Endometrial microvascular endothelial cells (primary cell): ENCODE data around the gene CALHM6. TPM values are rescaled to one million over a fixed set of nuclear protein-coding genes. Genes with fewer than 3 reads are reported as not detected.

ENCODE experiments used
- in situ Hi-C: cut with HindIII; loops from 2 replicates; pipeline ENCODE4 v1.10.0; 2017; ENCODE audit warnings: low sequenced_read_pairs, low pct_unique_long_range_greater_than_20kb; ENCODE audit errors: inconsistent ontology term
- total RNA-seq: library from RNA; depleted of rRNA; stranded (reverse); fragments of >200 nt; gene quantifications from one replicate; pipeline ENCODE4 v1.2.3, GENCODE V29; 2015; ENCODE audit errors: inconsistent ontology term

The CALHM6 gene
- not detected for total RNA-seq

- in situ Hi-C loops = no loop called here
These were observed at the start of gene CALHM6 for GRCh38 chr6:116461331-116461931. Gene CALHM6, plus strand, starts transcription at chr6:116461375. Its CDS starts 555 bp downstream, at chr6:116461930.

GRCh38 chr6:116412270-116412669 is 48.9 kb upstream of the CALHM6 start:
- in situ Hi-C loops = no loop called here

GRCh38 chr6:116413357-116413756 is 47.8 kb upstream of the CALHM6 start:
- in situ Hi-C loops = no loop called here

- in situ Hi-C loops = no loop called here
These were observed 43.5 kb upstream of the CALHM6 start for GRCh38 chr6:116417661-116418060.

- in situ Hi-C loops = no loop called here
These were observed 41.9 kb upstream of the CALHM6 start for GRCh38 chr6:116419069-116419786.

- in situ Hi-C loops = no loop called here
These were observed 40.8 kb upstream of the CALHM6 start for GRCh38 chr6:116420341-116420740.

- in situ Hi-C loops = no loop called here
These were observed 38.9 kb upstream of the CALHM6 start for GRCh38 chr6:116422238-116422637.

GRCh38 chr6:116424001-116424400 is 37.2 kb upstream of the CALHM6 start:
- in situ Hi-C loops = no loop called here

GRCh38 chr6:116426551-116426950 is 34.6 kb upstream of the CALHM6 start:
- in situ Hi-C loops = no loop called here

GRCh38 chr6:116429111-116429510 is 32.1 kb upstream of the CALHM6 start:
- in situ Hi-C loops = no loop called here

GRCh38 chr6:116430860-116431259 is 30.3 kb upstream of the CALHM6 start:
- in situ Hi-C loops = no loop called here

- in situ Hi-C loops = no loop called here
These were observed 29.1 kb upstream of the CALHM6 start for GRCh38 chr6:116431964-116432595.

GRCh38 chr6:116433206-116433712 is 27.9 kb upstream of the CALHM6 start:
- in situ Hi-C loops = no loop called here

GRCh38 chr6:116434056-116434725 is 27.0 kb upstream of the CALHM6 start:
- in situ Hi-C loops = no loop called here

GRCh38 chr6:116436586-116436985 is 24.6 kb upstream of the CALHM6 start:
- in situ Hi-C loops = no loop called here

GRCh38 chr6:116437656-116438055 is 23.5 kb upstream of the CALHM6 start:
- in situ Hi-C loops = no loop called here

- in situ Hi-C loops = no loop called here
These were observed 22.4 kb upstream of the CALHM6 start for GRCh38 chr6:116438590-116439448.

GRCh38 chr6:116439522-116440051 is 21.6 kb upstream of the CALHM6 start:
- in situ Hi-C loops = no loop called here
